Neural cell (in vitro differentiated cells): ENCODE data around the gene ANK2. TPM values are rescaled to one million over a fixed set of nuclear protein-coding genes. Genes with fewer than 3 reads are reported as not detected.

Experiments used
- H2AFZ ChIP-seq: fragments of 200-600, 300-800 bp; sonication (generic), shearing (Covaris generic); 2 replicates; pipeline ENCODE4 v1.6.0; 2014; ENCODE audit warnings: low read depth, mild to moderate bottlenecking, antibody characterized with exemption, low read length, moderate library complexity
- H3F3A ChIP-seq: fragments of 200-600 bp; shearing (Covaris generic); 2 replicates; pipeline ENCODE4 v1.6.1; 2016; ENCODE audit warnings: mild to moderate bottlenecking, moderate library complexity, mixed read lengths, antibody characterized with exemption, low read length; ENCODE audit not compliant: insufficient read depth, poor library complexity, severe bottlenecking
- H3K27ac ChIP-seq: fragments of 200-600, 300-800 bp; sonication (generic), shearing (Covaris generic); 2 replicates; pipeline ENCODE4 v1.5.1; 2014; ENCODE audit warnings: mild to moderate bottlenecking, low read length, moderate library complexity
- H3K27me3 ChIP-seq: fragments of 300-800, 200-600 bp; sonication (generic), shearing (Covaris generic); 2 replicates; pipeline ENCODE4 v1.6.0; 2014; ENCODE audit warnings: mild to moderate bottlenecking, low read depth, low read length, moderate library complexity; ENCODE audit not compliant: insufficient read depth
- H3K36me3 ChIP-seq: fragments of 300-800, 200-600 bp; sonication (generic), shearing (Covaris generic); 2 replicates; pipeline ENCODE4 v1.5.1; 2014; ENCODE audit warnings: mild to moderate bottlenecking, antibody characterized with exemption, low read length, moderate library complexity; ENCODE audit not compliant: insufficient read depth
- H3K4me2 ChIP-seq: fragments of 300-800, 200-600 bp; sonication (generic), shearing (Covaris generic); 2 replicates; pipeline ENCODE4 v1.6.0; 2014; ENCODE audit warnings: mild to moderate bottlenecking, low read length
- H3K4me3 ChIP-seq: fragments of 300-800, 200-600 bp; sonication (generic), shearing (Covaris generic); 2 replicates; pipeline ENCODE4 v1.5.1; 2014; ENCODE audit warnings: mild to moderate bottlenecking, low read length, moderate library complexity
- H3K79me2 ChIP-seq: fragments of 200-600 bp; shearing (Covaris generic); replicated peaks from 2 replicates; pipeline ENCODE4 v1.6.0; 2014; ENCODE audit warnings: mild to moderate bottlenecking, low read length, moderate library complexity; ENCODE audit not compliant: insufficient read depth
- H3K9ac ChIP-seq: fragments of 300-800, 200-600 bp; sonication (generic), shearing (Covaris generic); 2 replicates; pipeline ENCODE4 v1.6.1; 2016; ENCODE audit warnings: mild to moderate bottlenecking, low read length, mixed read lengths
- H3K9me2 ChIP-seq: fragments of 200-600 bp; shearing (Covaris generic); 2 replicates; pipeline ENCODE4 v1.6.1; 2016; ENCODE audit warnings: mild to moderate bottlenecking, low read length, mixed read lengths; ENCODE audit not compliant: insufficient read depth
- H3K9me3 ChIP-seq: fragments of 200-600, 300-800 bp; sonication (generic), shearing (Covaris generic); 2 replicates; pipeline ENCODE4 v1.6.1; 2016; ENCODE audit warnings: mild to moderate bottlenecking, mixed run types, low read length, moderate library complexity, mixed read lengths
- H4K20me1 ChIP-seq: fragments of 200-600 bp; shearing (Covaris generic); 2 replicates; pipeline ENCODE4 v1.6.1; 2016; ENCODE audit warnings: mild to moderate bottlenecking, mixed run types; ENCODE audit not compliant: insufficient read depth
- CTCF ChIP-seq: fragments of 450-650 bp; IDR thresholded peaks from 2 replicates; pipeline ENCODE4 v1.5.1; 2014; ENCODE audit warnings: antibody characterized with exemption, mild to moderate bottlenecking, moderate library complexity; ENCODE audit not compliant: poor library complexity, severe bottlenecking
- EP300 ChIP-seq: fragments of 450-650 bp; conservative IDR thresholded peaks from 2 replicates; pipeline ENCODE4 v1.6.1; 2014; ENCODE audit warnings: antibody characterized with exemption, mild to moderate bottlenecking, moderate library complexity; ENCODE audit not compliant: poor library complexity, severe bottlenecking
- EZH2 ChIP-seq: fragments of 200-600, 300-800 bp; shearing (Covaris generic), sonication (generic); IDR thresholded peaks from 2 replicates; pipeline ENCODE4 v1.6.1; 2014; ENCODE audit warnings: antibody characterized with exemption, low read length, borderline replicate concordance, mild to moderate bottlenecking; ENCODE audit not compliant: insufficient read depth, poor library complexity, severe bottlenecking
- MXI1 ChIP-seq: fragments of 450-650 bp; conservative IDR thresholded peaks from 2 replicates; pipeline ENCODE4 v1.6.1; 2014; ENCODE audit warnings: antibody characterized with exemption, mild to moderate bottlenecking; ENCODE audit not compliant: poor library complexity, severe bottlenecking
- RAD21 ChIP-seq: fragments of 450-650 bp; conservative IDR thresholded peaks from 2 replicates; pipeline ENCODE4 v1.6.1; 2014; ENCODE audit warnings: antibody characterized with exemption, mild to moderate bottlenecking, moderate library complexity
- REST ChIP-seq: IDR thresholded peaks from 2 replicates; pipeline ENCODE4 v1.6.1; 2012; ENCODE audit warnings: borderline replicate concordance
- SMC3 ChIP-seq: fragments of 450-650 bp; conservative IDR thresholded peaks from 2 replicates; pipeline ENCODE4 v1.6.1; 2014; ENCODE audit warnings: antibody characterized with exemption, mild to moderate bottlenecking, moderate library complexity; ENCODE audit not compliant: poor library complexity
- TAF1 ChIP-seq: IDR thresholded peaks from 2 replicates; pipeline ENCODE4 v1.6.1; 2012; ENCODE audit warnings: low read depth
- polyA plus RNA-seq: library from polyadenylated mRNA; depleted of rRNA; stranded (reverse); fragments of >200 nt; gene quantifications from 2 replicates; pipeline ENCODE4 v1.2.3, GENCODE V29; 2014

The ANK2 gene
- polyA plus RNA-seq, 1 donor from 2014 or later: 52.0 TPM

- H3K27me3 ChIP-seq: no peaks in the 10 kb centered on the region
- no peaks in the 10 kb centered on the region for H3K9me2 ChIP-seq
- TF ChIP-seq RAD21 (no peak), CTCF (no peak), EP300 (no peak)
- H3K4me2 ChIP-seq: no peak overlapping the region
- H3K27ac ChIP-seq: no peak overlapping the region
- H3K9me3 ChIP-seq: no peaks in the 10 kb centered on the region
- H3K4me3 ChIP-seq: no peak overlapping the region
- peaks cover 4% of the 10 kb centered on the region for H3K36me3 ChIP-seq
- H4K20me1 ChIP-seq: no peaks in the 10 kb centered on the region
- H3K79me2 ChIP-seq: no peaks in the 10 kb centered on the region
- H2AFZ ChIP-seq: no peak overlapping the region
- H3F3A ChIP-seq: peaks cover 4% of the 10 kb centered on the region
- H3K9ac ChIP-seq: no peak overlapping the region
These were observed 244.2 kb downstream of the ANK2 start for GRCh38 chr4:113293674-113294073.

- H3K9ac ChIP-seq: no peak overlapping the region
- no peak overlapping the region for H3K27ac ChIP-seq
- no peak overlapping the region for H3K4me3 ChIP-seq
- no peaks in the 10 kb centered on the region for H3K27me3 ChIP-seq
- H4K20me1 ChIP-seq: no peaks in the 10 kb centered on the region
- peaks cover 4% of the 10 kb centered on the region for H3K36me3 ChIP-seq
- H3K4me2 ChIP-seq: no peak overlapping the region
- TF ChIP-seq MXI1 (no peak), EZH2 (no peak), EP300 (no peak), SMC3 (no peak), TAF1 (no peak), REST (no peak), RAD21 (no peak)
- H3K79me2 ChIP-seq: no peaks in the 10 kb centered on the region
- no peak overlapping the region for H2AFZ ChIP-seq
- no peaks in the 10 kb centered on the region for H3K9me3 ChIP-seq
- H3K9me2 ChIP-seq: no peaks in the 10 kb centered on the region
- H3F3A ChIP-seq: peaks cover 4% of the 10 kb centered on the region
These were observed 245.5 kb downstream of the ANK2 start for GRCh38 chr4:113294908-113295307.

GRCh38 chr4:113300471-113300928 lies 251.0 kb downstream of the ANK2 start:
- TF ChIP-seq RAD21: no peak
- TF ChIP-seq EZH2: no peak
- no peak for TF ChIP-seq SMC3
- TF ChIP-seq CTCF: no peak
- H3K9ac ChIP-seq: no peak overlapping the region
- H3K36me3 ChIP-seq: no peaks in the 10 kb centered on the region
- H3K79me2 ChIP-seq: no peaks in the 10 kb centered on the region
- H3K9me3 ChIP-seq: no peaks in the 10 kb centered on the region
- no peak overlapping the region for H3K27ac ChIP-seq
- no peak overlapping the region for H3K4me2 ChIP-seq
- H3F3A ChIP-seq: no peaks in the 10 kb centered on the region
- no peaks in the 10 kb centered on the region for H4K20me1 ChIP-seq
- H3K9me2 ChIP-seq: no peaks in the 10 kb centered on the region
- no peak overlapping the region for H2AFZ ChIP-seq
- H3K27me3 ChIP-seq: no peaks in the 10 kb centered on the region
- H3K4me3 ChIP-seq: no peak overlapping the region
